Natural killer cell treated with Interleukin-12 subunit alpha and Interleukin-12 subunit beta and Interleukin-15 and Interleukin-18, amount 100 ng/mL, for 72 hours (primary cell): ENCODE measurements around the gene ZXDC. TPM values are rescaled to one million over a fixed set of nuclear protein-coding genes. Genes with fewer than 3 reads are reported as not detected.
A peak's percentile ranks its signal among the peaks of the same experiment; 100 is the strongest.

Experiments used
- ATAC-seq, 2 donors: fragments of 150-1000 bp; cut with Tn5 transposase in 1 of 2; sonication (Bioruptor Pico), chemical (Tn5 transposase) in 1 of 2; 2 replicates each; pipeline ENCODE4 v1.10.0; 2021
- DNase-seq: peaks from one replicate; pipeline ENCODE4 v3.0.0; 2022; ENCODE audit warnings: low spot score
- H3K27ac Mint-ChIP-seq, 2 donors: 1 replicate in 1 of 2; 2 replicates in 1 of 2; pipeline ENCODE4 v1.8.0; 2022; ENCODE audit warnings: mixed read lengths in 2 of 2, mild to moderate bottlenecking in 1 of 2, moderate library complexity in 1 of 2
- H3K27me3 Mint-ChIP-seq, 2 donors: 1 replicate in 1 of 2; 2 replicates in 1 of 2; pipeline ENCODE4 v1.8.0; 2022; ENCODE audit warnings: mixed read lengths in 2 of 2
- H3K36me3 Mint-ChIP-seq: one replicate; pipeline ENCODE4 v1.8.0; 2022; ENCODE audit warnings: mixed read lengths
- H3K4me1 Mint-ChIP-seq, 2 donors: 1 replicate in 1 of 2; 2 replicates in 1 of 2; pipeline ENCODE4 v1.8.0; 2022; ENCODE audit warnings: low read depth in 2 of 2, mixed read lengths in 2 of 2, mild to moderate bottlenecking in 1 of 2
- H3K4me3 Mint-ChIP-seq: one replicate; pipeline ENCODE4 v1.8.0; 2022; ENCODE audit warnings: mixed read lengths
- H3K9me3 Mint-ChIP-seq: 2 replicates; pipeline ENCODE4 v1.8.0; 2022; ENCODE audit warnings: mixed read lengths
- total RNA-seq, 2 donors: library from RNA; stranded (reverse); gene quantifications; one replicate each; pipeline ENCODE4 v1.2.3, GENCODE V29; 2022

Gene ZXDC
- total RNA-seq, 2 donors from 2014 or later = 34.3 to 49.2 TPM

- Mint-ChIP-seq H3K27me3 (no peaks in the 10 kb centered on the region), H3K9me3 (no peaks in the 10 kb centered on the region), H3K36me3 (no peaks in the 10 kb centered on the region), H3K27ac (no peak overlapping the region), H3K4me3 (no peak overlapping the region), H3K4me1 (peaks cover 7% of the 10 kb centered on the region in 2 donors)
- ATAC-seq (no peak), DNase-seq (no peak)
Observed at GRCh38 chr3:126488886-126489569, 13.3 kb upstream of the ZXDC start.

- ATAC-seq (no peak), DNase-seq (no peak)
- H3K27me3 Mint-ChIP-seq = no peaks in the 10 kb centered on the region
- no peak overlapping the region for H3K27ac Mint-ChIP-seq
- H3K4me1 Mint-ChIP-seq = peaks cover 7% of the 10 kb centered on the region in 2 donors
- no peak overlapping the region for H3K4me3 Mint-ChIP-seq
- H3K9me3 Mint-ChIP-seq = no peaks in the 10 kb centered on the region
- no peaks in the 10 kb centered on the region for H3K36me3 Mint-ChIP-seq
Observed at GRCh38 chr3:126488185-126488584, 12.5 kb upstream of the ZXDC start.

GRCh38 chr3:126487151-126487771 is 11.6 kb upstream of the ZXDC start:
- no peaks in the 10 kb centered on the region for H3K27me3 Mint-ChIP-seq
- H3K27ac Mint-ChIP-seq = peak overlapping the region in 1 of 2 donors; percentile 70
- H3K4me3 Mint-ChIP-seq = no peak overlapping the region
- H3K36me3 Mint-ChIP-seq = no peaks in the 10 kb centered on the region
- H3K4me1 Mint-ChIP-seq = peaks cover 7% of the 10 kb centered on the region in 2 donors
- DNase-seq (no peak), ATAC-seq (peak; percentile 48 to 58)
- no peaks in the 10 kb centered on the region for H3K9me3 Mint-ChIP-seq

GRCh38 chr3:126486360-126486847 is 10.7 kb upstream of the ZXDC start:
- Mint-ChIP-seq H3K27me3 (no peaks in the 10 kb centered on the region), H3K9me3 (no peaks in the 10 kb centered on the region), H3K4me3 (no peak overlapping the region), H3K36me3 (no peaks in the 10 kb centered on the region), H3K27ac (no peak overlapping the region), H3K4me1 (peaks cover 7% of the 10 kb centered on the region in 2 donors)
- DNase-seq (no peak), ATAC-seq (no peak)

GRCh38 chr3:126485956-126486355 is 10.3 kb upstream of the ZXDC start:
- no peak for DNase-seq
- Mint-ChIP-seq H3K27me3 (no peaks in the 10 kb centered on the region), H3K4me1 (peaks cover 7% of the 10 kb centered on the region in 2 donors), H3K27ac (no peak overlapping the region), H3K4me3 (no peak overlapping the region), H3K36me3 (no peaks in the 10 kb centered on the region), H3K9me3 (no peaks in the 10 kb centered on the region)
- no peak for ATAC-seq

- Mint-ChIP-seq H3K9me3 (no peaks in the 10 kb centered on the region), H3K27ac (no peak overlapping the region), H3K36me3 (no peaks in the 10 kb centered on the region), H3K4me1 (peaks cover 7% of the 10 kb centered on the region in 2 donors), H3K27me3 (no peaks in the 10 kb centered on the region), H3K4me3 (no peak overlapping the region)
- no peak for DNase-seq
- no peak for ATAC-seq
Observed at GRCh38 chr3:126485176-126485897, 9.6 kb upstream of the ZXDC start.

- no peak overlapping the region for H3K27ac Mint-ChIP-seq
Observed at GRCh38 chr3:126484662-126485061, 9.0 kb upstream of the ZXDC start.

GRCh38 chr3:126484148-126484547 is 8.5 kb upstream of the ZXDC start:
- no peaks in the 10 kb centered on the region for H3K9me3 Mint-ChIP-seq
- DNase-seq (no peak), ATAC-seq (no peak)
- H3K36me3 Mint-ChIP-seq = no peaks in the 10 kb centered on the region
- no peaks in the 10 kb centered on the region for H3K27me3 Mint-ChIP-seq
- peaks cover 7% of the 10 kb centered on the region in 2 donors for H3K4me1 Mint-ChIP-seq
- no peak overlapping the region for H3K4me3 Mint-ChIP-seq
- no peak overlapping the region for H3K27ac Mint-ChIP-seq

More at GRCh38 chr3:126484662-126485061, 9.0 kb upstream of the ZXDC start:
- Mint-ChIP-seq H3K9me3 (no peaks in the 10 kb centered on the region), H3K4me3 (no peak overlapping the region), H3K27me3 (no peaks in the 10 kb centered on the region), H3K36me3 (no peaks in the 10 kb centered on the region), H3K4me1 (peaks cover 7% of the 10 kb centered on the region in 2 donors)
- DNase-seq = no peak
- ATAC-seq = no peak

- Mint-ChIP-seq H3K9me3 (no peaks in the 10 kb centered on the region), H3K4me3 (no peak overlapping the region), H3K36me3 (no peaks in the 10 kb centered on the region), H3K4me1 (peaks cover 7% of the 10 kb centered on the region in 2 donors), H3K27me3 (no peaks in the 10 kb centered on the region), H3K27ac (no peak overlapping the region)
- DNase-seq (no peak), ATAC-seq (no peak)
Observed at GRCh38 chr3:126483321-126483761, 7.7 kb upstream of the ZXDC start.

GRCh38 chr3:126482503-126483255 is 7.0 kb upstream of the ZXDC start:
- no peaks in the 10 kb centered on the region for H3K36me3 Mint-ChIP-seq
- no peak overlapping the region for H3K4me3 Mint-ChIP-seq
- peaks cover 7% of the 10 kb centered on the region in 2 donors for H3K4me1 Mint-ChIP-seq
- ATAC-seq = no peak
- H3K9me3 Mint-ChIP-seq = no peaks in the 10 kb centered on the region
- no peaks in the 10 kb centered on the region for H3K27me3 Mint-ChIP-seq
- H3K27ac Mint-ChIP-seq = no peak overlapping the region
- no peak for DNase-seq

- Mint-ChIP-seq H3K27ac (no peak overlapping the region), H3K27me3 (no peaks in the 10 kb centered on the region), H3K4me1 (peaks cover 8 to 11% of the 10 kb centered on the region in 2 donors), H3K9me3 (no peaks in the 10 kb centered on the region), H3K4me3 (no peak overlapping the region), H3K36me3 (no peaks in the 10 kb centered on the region)
- DNase-seq (no peak), ATAC-seq (no peak)
Observed at GRCh38 chr3:126481808-126482502, 6.3 kb upstream of the ZXDC start.

GRCh38 chr3:126480861-126481260 is 5.2 kb upstream of the ZXDC start:
- Mint-ChIP-seq H3K4me1 (peaks cover 9 to 10% of the 10 kb centered on the region in 2 donors), H3K27me3 (no peaks in the 10 kb centered on the region), H3K4me3 (no peak overlapping the region), H3K36me3 (no peaks in the 10 kb centered on the region), H3K9me3 (no peaks in the 10 kb centered on the region), H3K27ac (no peak overlapping the region)
- ATAC-seq (no peak), DNase-seq (no peak)

- ATAC-seq = no peak
- no peaks in the 10 kb centered on the region for H3K27me3 Mint-ChIP-seq
Observed at GRCh38 chr3:126480206-126480605, 4.5 kb upstream of the ZXDC start.

More at GRCh38 chr3:126480206-126480605, 4.5 kb upstream of the ZXDC start:
- Mint-ChIP-seq H3K36me3 (no peaks in the 10 kb centered on the region), H3K4me1 (peaks cover 9 to 10% of the 10 kb centered on the region in 2 donors), H3K27ac (no peak overlapping the region), H3K9me3 (no peaks in the 10 kb centered on the region), H3K4me3 (no peak overlapping the region)
- DNase-seq = no peak
